Measurements from ENCODE around the gene SFXN4. TPM values are rescaled to one million over a fixed set of nuclear protein-coding genes. Genes with fewer than 3 reads are reported as not detected.

The SFXN4 gene
- total and polyA plus RNA-seq, 2 of the 4 experiments (the other 2 are of a cell fraction) = 12.0 to 12.5 TPM

DNA sequence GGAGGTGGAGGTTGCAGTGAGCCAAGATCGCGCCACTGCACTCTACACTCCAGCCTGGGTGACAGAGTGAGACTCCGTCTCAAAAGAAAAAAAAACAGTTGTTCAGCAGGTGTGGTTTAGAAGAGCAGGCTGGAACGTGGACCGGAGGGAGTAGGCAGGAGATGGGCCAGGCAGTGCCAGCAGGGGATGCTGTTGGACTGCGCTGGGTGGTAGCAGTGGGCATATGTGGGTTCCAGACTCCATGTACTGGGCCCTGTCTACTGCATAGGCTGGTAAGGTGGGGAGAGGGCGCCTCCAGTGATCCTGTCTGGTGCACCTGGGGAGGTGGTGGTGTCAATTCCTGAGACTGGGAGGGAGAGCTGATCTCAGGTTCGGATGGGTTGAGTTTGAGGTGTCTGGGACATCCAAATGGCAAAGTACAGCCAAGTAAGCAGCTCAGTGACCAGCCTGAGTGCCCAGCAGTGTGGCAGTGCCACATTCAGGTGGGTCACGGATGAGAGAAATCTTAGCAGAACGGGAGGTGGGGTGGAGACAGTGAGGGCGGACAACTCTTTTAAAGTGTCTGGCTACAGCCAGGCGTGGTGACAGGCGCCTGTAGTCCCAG lies 25.9 kb downstream of the SFXN4 start:
- Histone ChIP-seq H3K23ac (ENCODE audit: low read depth, low read length) (no peak overlapping the region), H2AK9ac (replicated peaks; ENCODE audit: low read depth, low read length, poor library complexity) (no peak overlapping the region), H2BK15ac (ENCODE audit: low read depth, low read length) (no peak overlapping the region), H3K4me1 (ENCODE audit: control insufficient read depth, insufficient read depth, low read length) (peaks cover 4% of the 10 kb centered on the region; the same call in 1 of the 2 replicates), H4K91ac (ENCODE audit: insufficient read depth, low read depth, low read length) (peak overlapping the region; percentile 20; the same call in 1 of the 2 replicates), H3K4me3 (ENCODE audit: insufficient read depth, low read depth, low read length) (no peak overlapping the region), H3K56ac (ENCODE audit: extremely low read depth, insufficient read depth, low read length) (no peak overlapping the region), H2AK5ac (ENCODE audit: low read depth, low read length) (peak overlapping the region; percentile 63; the same call in 1 of the 2 replicates), H3K36me3 (ENCODE audit: control insufficient read depth, insufficient read depth, low read length) (peaks cover 5% of the 10 kb centered on the region; the same call in 1 of the 2 replicates), H2AFZ (replicated peaks; ENCODE audit: low read length, poor library complexity) (peak overlapping the region; percentile 32), H3K9me3 (ENCODE audit: control insufficient read depth, insufficient read depth, low read length) (no peaks in the 10 kb centered on the region), H3K27ac (ENCODE audit: insufficient read depth, low read length) (no peak overlapping the region), H3K18ac (ENCODE audit: low read depth, low read length) (no peak overlapping the region), H3K4me2 (ENCODE audit: low read depth, low read length) (no peak overlapping the region), H4K5ac (ENCODE audit: low read depth, low read length) (no peak overlapping the region), H4K8ac (ENCODE audit: low read depth in 2 of 2, low read length in 2 of 2) (no peak overlapping the region), H3K27me3 (ENCODE audit: control insufficient read depth, insufficient read depth, low read length) (no peaks in the 10 kb centered on the region), H2BK5ac (ENCODE audit: low read depth, low read length, poor library complexity, severe bottlenecking) (no peak overlapping the region), H3K79me1 (ENCODE audit: low read depth in 1 of 2, low read length in 2 of 2) (peaks cover 0 to 9% of the 10 kb centered on the region in 2 experiments; a peak in 2 of 4 replicates), H4K20me1 (ENCODE audit: insufficient read depth, low read length) (no peaks in the 10 kb centered on the region), H3K9me1 (ENCODE audit: insufficient read depth, low read length) (peaks cover 5% of the 10 kb centered on the region; the same call in 1 of the 2 replicates), H3K4ac (ENCODE audit: low read depth, low read length) (no peak overlapping the region), H3K14ac (replicated peaks; ENCODE audit: low read depth, low read length) (no peak overlapping the region), H3K9ac (ENCODE audit: low read depth, low read length) (no peak overlapping the region), H2BK120ac (ENCODE audit: low read depth, low read length) (no peak overlapping the region), H2BK20ac (ENCODE audit: low read depth, low read length) (no peak overlapping the region)
- WGBS, 2 experiments (ENCODE audit: extremely low coverage in 2 of 2, insufficient read length in 1 of 2) = 86% methylated on average over 8 of the region's 13 CpGs; no CpG with 5 or more reads in 1 of the 2 experiments
- peak; percentile 35 for DNase-seq
- TF ChIP-seq RAD21 (IDR thresholded peaks at IDR 0.05; ENCODE audit: low read length) (peak; percentile 80), SMC3 (IDR thresholded peaks at IDR 0.05; ENCODE audit: low read depth, low read length) (peak; percentile 48), CTCF (conservative IDR thresholded peaks at IDR 0.05; ENCODE audit: low read depth, low read length) (peak; percentile 66), MXI1 (IDR thresholded peaks at IDR 0.05; ENCODE audit: borderline replicate concordance, low read depth, low read length) (no peak)
- ChIA-PET CTCF (interaction anchor here (0.6 kb wide), 1 partner anchor 30 kb away, joined by 7 read pairs; no protein-coding TSS in a partner anchor), POLR2A (ENCODE audit: unreplicated experiment) (no interaction called here)
- peak; percentile 61 for ATAC-seq (ENCODE audit: low read depth)
- no TSS peak for BruUV-seq (replicated peaks)
- intact Hi-C loops (cut with micrococcal nuclease) (loop anchor here (5.0 kb wide), 1 partner anchor 308 kb away; no protein-coding TSS in a partner anchor), dilution Hi-C loops (cut with HindIII; ENCODE audit: low sequenced_read_pairs, unreplicated experiment) (no loop called here), in situ Hi-C loops (cut with MboI; ENCODE audit: low sequenced_read_pairs) (no loop called here)

Data from IMR-90 (cell line).